NCI-H524 treated with DMSO at 0.1 percent for 48 hours (cell line): ENCODE data around the gene RFX8.

Experiments
- DNase-seq: peaks from one replicate; lab custom pipeline; 2025; lab: John Stamatoyannopoulos, UW

Gene RFX8

DNA sequence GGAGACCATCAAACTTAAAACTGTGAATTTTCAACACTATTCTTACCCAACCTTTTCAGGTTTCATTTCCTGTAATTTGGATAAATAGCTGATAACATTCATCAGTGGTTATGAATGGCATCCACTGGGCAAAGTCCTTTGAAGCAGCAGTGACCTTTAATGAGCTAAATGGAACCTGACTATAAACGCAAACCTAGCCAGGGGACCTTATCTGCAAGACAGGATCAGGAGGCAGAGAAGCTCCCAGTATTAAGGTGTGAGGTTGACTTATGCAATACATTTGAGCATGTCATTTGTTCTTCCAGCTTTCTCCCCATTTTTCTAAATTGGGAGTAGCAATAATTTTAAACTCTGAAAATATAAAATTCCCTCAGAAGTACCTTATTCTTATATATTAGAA is 126.0 kb downstream of the RFX8 start:
- no peak for DNase-seq
